NCI-H748 (cell line): Measurements from ENCODE around the gene OSBPL6.

Source experiments
- DNase-seq: peaks from one replicate; lab custom pipeline; 2025; ENCODE audit not compliant: unreplicated experiment; lab: John Stamatoyannopoulos, UW

OSBPL6 gene

DNA sequence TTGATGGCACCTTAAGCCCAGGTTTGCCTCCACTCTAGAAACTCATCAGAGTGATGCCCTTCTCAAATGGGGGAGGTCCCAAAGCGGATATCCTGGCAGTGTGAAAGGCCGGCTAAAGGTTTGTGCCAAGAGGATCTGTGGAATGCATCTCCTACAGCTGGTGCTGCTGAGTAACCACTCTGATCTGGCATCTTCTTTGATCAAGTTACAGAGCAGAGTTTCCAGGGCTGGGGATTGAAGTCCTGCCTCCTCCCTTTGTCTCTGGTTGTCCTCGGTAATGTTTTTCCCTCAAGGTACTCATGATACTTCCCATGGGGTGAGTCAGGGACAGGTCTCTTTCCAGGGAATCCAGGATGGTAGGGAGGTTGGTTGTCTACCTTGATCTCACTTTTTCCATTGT, 232.1 kb downstream of the OSBPL6 start:
- DNase-seq: no peak

DNA sequence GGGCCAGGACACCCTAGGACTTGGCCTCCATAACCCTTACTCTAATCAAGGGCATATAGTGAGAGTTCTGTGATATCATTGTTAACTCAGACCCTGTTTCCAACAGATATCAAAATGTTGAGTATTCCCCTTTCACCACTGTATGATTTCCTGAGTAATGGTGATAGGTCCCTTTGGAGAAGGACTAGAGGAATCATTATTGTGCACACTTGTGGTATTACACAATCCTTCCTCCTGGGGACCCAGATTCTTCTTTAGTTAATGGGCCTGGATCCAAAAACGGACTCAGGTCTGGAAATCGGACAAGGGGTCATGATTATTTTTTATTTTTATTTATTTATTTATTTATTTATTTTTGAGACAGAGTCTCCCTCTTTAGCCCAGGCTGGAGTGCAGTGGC, 233.1 kb downstream of the OSBPL6 start:
- DNase-seq: no peak

DNA sequence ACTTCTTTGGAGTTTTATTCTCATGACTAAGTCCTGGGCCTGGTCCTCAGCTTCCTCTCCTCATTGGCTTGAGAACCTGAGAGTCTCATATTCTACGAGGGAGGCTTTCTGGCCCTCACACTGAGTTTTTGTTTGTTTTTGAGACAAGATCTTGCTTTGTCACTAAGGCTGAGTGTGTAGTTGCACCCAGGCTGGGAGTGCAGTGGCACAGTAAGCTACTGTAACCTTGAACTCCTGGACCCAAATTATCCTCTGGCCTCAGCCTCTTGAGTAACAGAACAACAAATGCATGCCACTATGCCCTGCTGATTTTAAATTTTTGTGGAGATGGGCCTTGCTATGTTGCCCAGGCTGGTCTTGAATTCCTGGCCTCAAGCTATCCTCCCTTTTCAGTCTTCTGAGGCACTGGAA, 234.1 kb downstream of the OSBPL6 start:
- no peak for DNase-seq

DNA sequence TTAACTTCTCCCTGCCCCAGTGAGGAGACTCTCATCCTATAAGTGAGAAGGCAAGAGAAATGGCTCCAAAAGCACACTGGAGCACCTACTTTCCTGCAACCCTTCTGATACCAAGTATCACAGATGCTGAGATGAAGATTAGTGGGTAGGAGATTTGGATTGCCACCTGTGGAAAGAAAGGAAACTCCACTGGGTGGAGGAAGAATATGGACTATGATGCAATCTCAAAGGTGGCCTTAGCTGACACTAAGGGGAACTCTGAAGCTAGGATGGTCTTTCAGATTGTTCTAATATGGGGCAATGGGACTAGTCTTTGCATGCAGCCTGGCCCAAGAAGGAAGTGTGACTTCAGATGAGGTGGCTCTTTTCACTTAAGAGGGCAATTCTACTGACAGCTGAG, 235.0 kb downstream of the OSBPL6 start:
- DNase-seq: no peak

- no peak for DNase-seq
These were observed 242.3 kb downstream of the OSBPL6 start for GRCh38 chr2:178436662-178437061.

- no peak for DNase-seq
These were observed 247.1 kb downstream of the OSBPL6 start for GRCh38 chr2:178441426-178441825.

GRCh38 chr2:178448968-178449661, 254.8 kb downstream of the OSBPL6 start:
- no peak for DNase-seq

- DNase-seq: peak; percentile 53
These were observed 255.6 kb downstream of the OSBPL6 start for GRCh38 chr2:178449700-178450523.

DNA sequence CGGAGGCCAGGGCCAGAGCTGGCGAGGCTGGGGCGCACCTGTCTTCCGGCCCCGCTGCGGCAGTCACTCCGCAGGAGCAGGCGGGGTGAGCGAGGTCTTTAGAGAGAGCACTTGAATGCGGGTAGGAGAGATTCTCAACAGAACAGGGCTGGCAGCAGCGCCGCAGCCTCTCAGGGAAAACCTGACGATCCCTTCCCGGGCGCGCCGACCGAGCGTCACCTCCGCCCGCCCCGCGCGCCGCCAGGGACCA, 256.1 kb downstream of the OSBPL6 start:
- DNase-seq: no peak

DNA sequence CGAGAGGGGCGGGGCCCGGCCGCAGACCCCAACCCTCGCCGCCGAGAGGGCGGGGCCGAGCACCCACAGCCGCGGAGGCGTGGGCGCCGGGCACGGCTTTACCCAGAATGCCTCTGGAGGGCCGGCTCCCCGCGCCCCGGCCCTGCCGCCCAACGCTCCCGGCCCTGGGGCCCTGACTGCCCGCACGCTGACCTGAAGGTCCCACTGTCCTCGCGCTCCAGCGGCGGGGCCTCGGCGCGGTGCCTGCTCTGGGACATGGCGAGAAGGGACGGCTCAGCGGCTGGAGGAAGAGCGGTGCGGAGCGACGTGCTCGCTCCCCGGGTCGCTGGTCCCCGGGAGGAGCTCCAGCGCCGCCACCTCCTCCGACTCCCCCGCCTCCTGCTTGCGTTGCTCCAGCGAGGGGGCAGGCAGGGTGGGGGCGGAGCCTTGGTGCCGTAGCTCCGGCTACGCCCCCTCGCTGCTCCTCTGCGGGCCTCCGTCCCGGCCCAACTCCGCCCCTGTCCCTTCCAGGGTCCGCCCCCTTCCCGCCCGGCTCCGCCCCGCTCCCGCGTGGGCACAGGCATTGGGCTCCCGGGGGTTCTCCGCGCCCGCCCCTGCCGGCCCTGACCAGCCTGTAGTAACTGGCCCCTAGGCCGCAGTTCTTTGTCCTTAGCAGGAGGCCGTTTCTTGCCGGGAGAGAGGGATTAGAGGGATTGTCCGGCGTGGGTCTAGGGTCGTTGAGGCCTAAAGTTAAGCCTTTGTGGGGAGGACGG, 256.6 kb downstream of the OSBPL6 start, which contains the start of the genes PJVK and PRKRA:
PJVK (plus strand) TSS at position 605 of the 752 bp plus-strand sequence. CDS start 2,032 bp downstream, outside the sequence.
PRKRA (minus strand) TSS at position 402 of the 752 bp plus-strand sequence; CDS start at position 257, 145 bp downstream.
- DNase-seq: peak; percentile 96

- no peak for DNase-seq
These were observed 258.0 kb downstream of the OSBPL6 start for GRCh38 chr2:178452334-178452733.
